Fibroblast of mammary gland (primary cell): ENCODE results near the gene LMNTD1.
"Not testable (repeated sequence)": the region's sequence is repeated elsewhere in the genome, so short reads cannot be mapped to it uniquely, and the experiment has no call there.

ENCODE experiments used
- DNase-seq: peaks from one replicate; pipeline ENCODE4 v3.0.0-alpha.2; 2010; ENCODE audit warnings: low read depth
- H3K4me3 ChIP-seq: 2 replicates; pipeline ENCODE4 v1.5.1; 2011; ENCODE audit warnings: low read depth, mild to moderate bottlenecking, low read length, moderate library complexity; ENCODE audit not compliant: control insufficient read depth
- CTCF ChIP-seq: conservative IDR thresholded peaks from 2 replicates; pipeline ENCODE4 v1.5.1; 2011; ENCODE audit warnings: low read depth, low read length, inconsistent platforms; ENCODE audit not compliant: control insufficient read depth, insufficient read depth

LMNTD1 gene

GRCh38 chr12:25496098-25496587 is 56.9 kb downstream of the LMNTD1 start:
- TF ChIP-seq CTCF: no peak
- no peak overlapping the region for H3K4me3 ChIP-seq
- DNase-seq: peak; percentile 79

- no peak for TF ChIP-seq CTCF
- DNase-seq: peak; percentile 90
These were observed 57.6 kb downstream of the LMNTD1 start for GRCh38 chr12:25495331-25496097.

DNA sequence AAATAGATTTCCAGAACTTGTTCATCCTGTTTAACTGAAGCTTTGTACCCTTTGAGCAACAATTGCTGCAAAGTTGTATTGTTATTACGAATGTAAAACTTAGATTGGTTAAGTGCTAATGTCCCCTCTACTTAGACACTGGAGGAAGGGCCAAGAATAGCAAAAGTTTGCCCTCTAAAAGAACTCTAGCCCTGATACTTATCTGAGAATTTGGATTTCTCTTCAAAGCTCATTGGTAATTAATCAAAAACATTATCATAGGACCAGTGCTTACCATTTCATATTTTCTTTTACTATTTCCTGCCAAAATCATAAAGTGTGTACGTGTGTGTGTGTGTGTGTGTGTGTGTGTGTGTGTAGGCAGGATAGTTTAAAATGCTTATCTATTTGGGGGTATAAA is 58.2 kb downstream of the LMNTD1 start:
- TF ChIP-seq CTCF: no peak
- no peak for DNase-seq
- H3K4me3 ChIP-seq: no peak overlapping the region

More at GRCh38 chr12:25495331-25496097, 57.6 kb downstream of the LMNTD1 start:
- H3K4me3 ChIP-seq: no peak overlapping the region

DNA sequence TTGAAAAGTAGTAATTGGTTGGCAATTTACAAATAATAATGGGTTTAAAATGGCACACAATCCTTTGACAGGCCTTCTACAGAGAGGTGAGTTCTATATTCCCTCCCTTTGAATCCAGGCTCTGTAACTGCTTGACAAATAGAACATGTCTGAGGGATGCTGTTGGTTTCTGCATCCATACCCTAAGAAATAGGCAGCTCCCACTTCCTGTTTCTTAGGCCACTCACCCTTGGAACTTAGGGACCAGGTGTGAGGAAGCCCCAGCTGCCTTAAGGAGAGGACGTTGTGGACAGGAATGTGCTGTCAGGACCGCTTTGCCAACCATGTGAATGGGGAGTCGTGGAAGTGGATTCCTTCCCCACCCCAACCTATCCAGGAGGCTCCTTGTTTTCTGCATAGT is 59.4 kb downstream of the LMNTD1 start:
- no peak for TF ChIP-seq CTCF
- H3K4me3 ChIP-seq: no peak overlapping the region
- no peak for DNase-seq

- H3K4me3 ChIP-seq: no peak overlapping the region
- no peak for DNase-seq
- TF ChIP-seq CTCF: no peak
These were observed 61.4 kb downstream of the LMNTD1 start for GRCh38 chr12:25491396-25492325.

GRCh38 chr12:25488956-25489870 is 63.9 kb downstream of the LMNTD1 start:
- not testable (repeated sequence) for DNase-seq, H3K4me3 ChIP-seq
